Stimulated activated CD8-positive, alpha-beta memory T cell treated with anti-CD3 and anti-CD28 coated beads, Interleukin-7, amount 100 ng/mL, for 24 hours (primary cell): Measurements from ENCODE around the gene FES.
"Not testable (repeated sequence)": the region's sequence is repeated elsewhere in the genome, so short reads cannot be mapped to it uniquely, and the experiment has no call there.

Source experiments
- DNase-seq: peaks from one replicate; pipeline ENCODE4 v3.0.0-alpha.2; 2020; ENCODE audit warnings: low read depth

FES gene

DNA sequence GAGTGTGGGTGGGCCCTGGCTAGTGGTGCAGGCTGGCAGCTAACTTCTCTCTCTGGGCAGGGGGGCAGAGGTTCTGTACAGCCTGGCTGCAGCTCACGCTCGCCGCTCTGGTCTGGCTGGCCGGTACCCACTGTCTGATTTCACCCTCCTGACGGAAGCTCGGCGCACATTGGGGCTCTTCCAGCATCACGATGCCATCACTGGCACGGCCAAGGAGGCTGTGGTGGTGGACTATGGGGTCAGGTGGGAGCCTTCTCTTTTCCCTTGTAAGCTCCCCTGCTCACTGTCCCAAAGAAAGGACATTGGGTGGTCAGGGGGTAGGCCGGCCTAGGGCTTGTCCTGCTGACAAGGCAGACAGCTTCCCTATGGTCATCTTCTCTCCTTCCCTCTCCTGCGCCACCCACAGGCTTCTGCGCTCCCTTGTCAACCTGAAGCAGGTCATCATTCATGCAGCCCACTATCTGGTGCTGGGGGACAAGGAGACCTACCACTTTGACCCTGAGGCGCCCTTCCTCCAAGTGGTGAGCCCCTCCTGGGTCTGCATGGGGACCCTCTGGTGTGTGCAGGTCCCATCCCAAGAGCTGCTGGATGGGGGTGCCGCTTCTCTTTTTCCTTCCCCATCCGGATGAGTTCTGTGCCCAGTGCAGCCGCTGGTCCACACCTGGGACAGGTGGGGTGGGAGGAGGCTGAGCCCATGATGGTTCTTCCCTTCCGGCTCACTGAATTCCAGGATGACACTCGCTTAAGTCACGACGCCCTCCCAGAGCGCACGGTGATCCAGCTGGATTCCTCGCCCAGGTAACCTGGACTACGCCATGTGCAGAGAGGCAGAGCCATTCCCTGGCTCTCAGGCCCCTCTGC lies 26.4 kb downstream of the FES start:
- DNase-seq = no peak

DNA sequence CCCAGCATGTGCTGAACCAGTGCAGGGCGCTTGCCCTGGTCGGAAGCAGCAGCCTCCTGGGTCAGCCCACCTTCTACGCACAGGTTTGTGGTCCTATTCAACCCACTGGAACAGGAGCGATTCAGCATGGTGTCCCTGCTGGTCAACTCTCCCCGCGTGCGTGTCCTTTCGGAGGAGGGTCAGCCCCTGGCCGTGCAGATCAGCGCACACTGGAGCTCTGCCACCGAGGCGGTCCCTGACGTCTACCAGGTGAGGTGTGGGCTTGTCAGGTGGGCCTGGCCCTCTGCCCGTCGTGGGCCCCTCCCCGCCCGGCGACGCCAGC lies 27.0 kb downstream of the FES start:
- no peak for DNase-seq

DNA sequence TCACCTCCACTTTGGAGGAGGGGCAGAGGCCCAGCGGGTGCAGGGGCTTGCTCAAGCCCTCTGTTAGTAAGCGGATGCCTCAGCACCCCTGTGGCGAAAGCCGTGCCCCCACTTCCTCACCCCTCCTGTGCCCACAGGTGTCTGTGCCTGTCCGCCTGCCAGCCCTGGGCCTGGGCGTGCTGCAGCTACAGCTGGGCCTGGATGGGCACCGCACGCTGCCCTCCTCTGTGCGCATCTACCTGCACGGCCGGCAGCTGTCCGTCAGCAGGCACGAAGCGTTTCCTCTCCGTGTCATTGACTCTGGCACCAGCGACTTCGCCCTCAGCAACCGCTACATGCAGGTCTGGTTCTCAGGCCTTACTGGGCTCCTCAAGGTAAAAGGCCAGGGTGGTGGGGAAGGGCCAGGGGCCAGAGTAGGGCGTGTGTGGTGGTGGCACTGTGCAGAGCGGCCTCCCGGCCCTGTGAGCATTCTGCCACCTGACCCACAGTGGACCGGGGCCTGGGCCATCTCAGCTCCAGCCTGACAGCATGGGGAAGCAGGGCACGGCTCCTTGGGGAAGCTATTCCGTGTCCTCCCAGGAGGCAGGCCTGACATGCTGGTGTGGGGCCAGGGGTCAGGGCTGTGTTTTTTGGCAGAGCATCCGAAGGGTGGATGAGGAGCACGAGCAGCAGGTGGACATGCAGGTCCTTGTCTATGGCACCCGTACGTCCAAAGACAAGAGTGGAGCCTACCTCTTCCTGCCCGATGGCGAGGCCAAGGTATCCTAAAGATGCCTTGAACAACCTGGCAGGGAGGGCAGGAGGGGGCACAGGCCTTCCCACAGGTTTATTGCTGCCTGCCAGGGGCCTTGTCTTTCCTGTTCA lies 27.8 kb downstream of the FES start:
- DNase-seq = no peak

DNA sequence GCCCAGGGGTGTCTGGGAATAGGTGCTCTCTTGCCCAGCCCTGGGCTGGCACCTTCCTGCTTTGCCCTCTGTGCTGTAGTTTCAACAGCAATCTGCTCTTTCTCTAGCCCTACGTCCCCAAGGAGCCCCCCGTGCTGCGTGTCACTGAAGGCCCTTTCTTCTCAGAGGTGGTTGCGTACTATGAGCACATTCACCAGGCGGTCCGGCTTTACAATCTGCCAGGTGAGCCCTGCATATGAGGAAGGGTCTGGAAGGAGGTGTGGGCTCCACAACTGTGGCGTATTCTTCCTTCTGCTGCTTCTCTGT lies 28.4 kb downstream of the FES start:
- DNase-seq = no peak

DNA sequence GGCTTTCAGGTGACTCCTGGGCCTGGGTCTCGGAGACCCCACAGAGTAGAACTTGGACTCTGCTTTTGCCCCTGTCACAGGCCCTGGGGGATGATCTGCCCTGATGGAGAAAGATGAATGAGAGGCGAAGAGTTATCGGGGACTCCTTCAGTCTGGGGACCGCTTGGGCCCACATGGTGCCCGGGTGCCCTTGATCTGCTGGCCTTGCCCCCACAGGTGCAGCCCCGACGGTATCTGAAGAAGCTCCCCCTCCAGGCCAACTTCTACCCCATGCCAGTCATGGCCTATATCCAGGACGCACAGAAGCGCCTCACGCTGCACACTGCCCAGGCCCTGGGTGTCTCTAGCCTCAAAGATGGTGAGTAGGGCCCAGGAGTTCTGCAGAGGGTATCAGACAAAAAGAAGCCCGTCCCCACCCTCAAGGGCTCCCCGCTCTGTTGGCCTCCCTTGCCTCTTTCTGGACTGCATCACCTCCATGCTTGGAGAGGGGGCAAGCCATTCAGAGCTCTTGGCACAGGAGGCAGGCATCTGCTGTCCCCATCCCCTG lies 29.2 kb downstream of the FES start:
- no peak for DNase-seq

DNA sequence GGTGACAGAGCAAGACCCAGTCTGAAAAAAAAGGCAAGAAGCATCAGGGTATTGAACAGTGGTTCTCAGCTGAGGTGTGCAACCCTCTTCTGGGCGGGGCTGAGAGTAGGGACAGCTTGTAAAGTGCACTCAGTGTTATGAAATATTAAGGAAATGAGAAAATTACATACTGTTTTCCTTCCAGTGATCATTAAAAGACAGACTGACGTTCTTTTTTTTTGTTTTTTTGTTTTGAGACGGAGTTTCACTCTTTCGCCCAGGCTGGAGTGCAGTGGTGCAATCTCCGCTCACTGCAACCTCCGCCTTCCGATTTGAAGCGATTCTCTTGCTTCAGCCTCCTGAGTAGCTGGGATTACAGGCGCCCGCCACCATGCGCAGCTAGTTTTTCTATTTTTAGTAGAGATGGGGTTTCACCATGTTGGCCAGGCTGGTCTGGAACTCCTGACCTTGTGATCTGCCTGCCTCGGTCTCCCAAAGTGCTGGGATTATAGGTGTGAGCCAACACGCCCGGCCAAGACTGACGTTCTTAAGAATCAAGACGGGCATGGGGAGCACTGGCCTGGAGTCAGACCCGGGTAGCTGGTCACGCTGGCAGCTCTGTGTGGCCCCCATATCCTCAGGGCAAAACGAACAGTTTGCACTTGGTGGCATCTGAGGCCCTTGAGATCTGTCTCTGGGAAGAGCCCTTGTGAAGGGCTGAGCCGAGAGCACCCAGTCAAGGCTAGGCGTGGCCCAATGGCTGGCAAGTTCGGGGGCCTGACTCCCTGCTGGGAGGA lies 30.2 kb downstream of the FES start:
- no peak for DNase-seq

DNA sequence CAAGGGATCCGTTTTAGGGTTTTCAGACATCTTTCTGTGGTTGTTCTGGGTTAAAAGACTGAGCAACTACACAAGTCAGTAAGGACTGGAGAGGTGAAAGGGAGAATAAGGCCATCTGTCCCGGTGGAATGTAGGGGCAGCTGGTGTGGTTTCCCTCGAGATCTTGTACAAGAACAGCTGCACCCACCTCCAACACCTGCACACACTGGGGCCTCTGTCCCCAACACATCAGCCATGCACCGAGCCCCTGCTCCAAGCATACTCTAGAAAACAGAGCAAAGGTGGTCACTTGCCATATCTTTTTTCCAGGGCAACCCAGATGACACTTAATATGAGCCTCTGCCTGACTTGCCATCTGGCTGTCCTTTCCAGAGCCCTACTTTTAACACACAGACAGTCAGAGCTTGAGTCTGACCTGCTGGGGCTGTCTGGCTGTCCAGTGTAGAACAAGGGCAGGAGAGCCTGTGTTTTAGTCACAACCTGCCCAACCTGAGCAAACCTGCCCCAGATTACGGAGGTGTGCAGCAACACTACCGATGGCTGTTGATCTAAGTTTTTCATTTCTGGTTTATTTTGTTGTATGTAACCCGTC lies 31.0 kb downstream of the FES start:
- DNase-seq = no peak

DNA sequence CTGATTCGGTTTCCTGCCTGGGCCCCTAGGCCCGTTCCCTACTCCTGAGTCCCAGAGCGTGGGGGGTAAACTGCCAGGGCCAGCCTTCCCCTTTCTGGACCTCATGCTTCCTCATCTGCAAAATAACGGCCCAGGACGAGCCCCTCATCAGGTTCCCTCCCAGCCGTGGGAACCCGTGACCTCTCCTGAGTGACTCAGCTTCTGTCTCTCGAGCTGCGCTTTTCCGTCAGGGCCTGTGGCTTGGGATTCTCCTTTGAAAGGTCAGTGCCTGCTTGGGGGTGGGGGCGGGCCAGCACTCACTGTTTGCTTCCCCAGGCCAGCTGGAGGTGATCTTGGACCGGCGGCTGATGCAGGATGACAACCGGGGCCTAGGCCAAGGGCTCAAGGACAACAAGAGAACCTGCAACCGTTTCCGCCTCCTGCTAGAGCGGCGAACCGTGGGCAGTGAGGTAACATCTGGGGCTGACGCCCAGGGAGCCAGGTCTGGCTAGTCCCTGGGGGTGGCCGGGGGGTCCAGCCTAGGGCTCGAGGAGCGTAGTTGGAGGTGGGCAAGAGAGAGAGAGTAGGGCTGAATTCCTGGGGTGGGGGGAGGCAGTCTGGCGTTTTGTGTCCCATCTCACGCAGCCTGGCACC lies 31.6 kb downstream of the FES start:
- no peak for DNase-seq

DNA sequence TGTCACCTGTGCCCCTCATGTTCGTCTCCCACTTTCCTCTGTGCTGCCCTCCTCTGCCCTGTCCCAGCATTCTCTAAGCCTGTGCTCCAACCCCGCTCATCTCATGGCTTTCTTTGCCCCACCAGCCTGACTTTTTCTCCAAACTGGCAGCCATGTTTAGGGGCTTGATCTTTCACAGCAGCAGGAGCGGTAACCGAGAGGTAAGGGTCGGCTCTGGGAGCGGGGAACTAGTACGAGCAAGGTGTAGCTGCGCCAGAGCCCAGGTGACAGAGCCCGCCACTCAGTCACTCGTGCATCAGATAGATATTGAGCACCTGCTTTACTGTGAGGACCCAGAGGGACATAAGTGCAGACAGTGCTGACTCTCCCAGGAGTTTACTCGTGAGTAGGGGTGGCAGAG lies 32.2 kb downstream of the FES start:
- DNase-seq = no peak

DNA sequence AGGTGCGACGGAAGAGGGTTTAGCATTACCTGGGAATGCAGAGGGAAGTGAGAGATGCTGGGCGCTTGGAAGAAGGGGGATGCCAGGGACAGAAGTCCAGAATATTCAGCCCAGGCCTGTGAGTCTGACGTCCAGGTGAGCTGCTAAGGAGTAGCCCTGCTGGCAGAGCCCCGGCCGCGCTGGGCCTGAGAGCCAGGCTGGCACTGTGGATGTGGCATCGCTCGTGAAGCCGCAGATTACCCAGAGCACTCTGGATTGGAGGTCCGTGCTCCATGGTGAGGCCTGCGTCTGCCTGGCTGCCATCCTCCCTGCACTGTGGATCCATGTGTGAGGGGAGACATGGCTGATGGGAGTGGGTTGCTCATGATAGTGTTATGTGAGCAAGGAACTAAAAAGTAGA lies 33.3 kb downstream of the FES start:
- no peak for DNase-seq

DNA sequence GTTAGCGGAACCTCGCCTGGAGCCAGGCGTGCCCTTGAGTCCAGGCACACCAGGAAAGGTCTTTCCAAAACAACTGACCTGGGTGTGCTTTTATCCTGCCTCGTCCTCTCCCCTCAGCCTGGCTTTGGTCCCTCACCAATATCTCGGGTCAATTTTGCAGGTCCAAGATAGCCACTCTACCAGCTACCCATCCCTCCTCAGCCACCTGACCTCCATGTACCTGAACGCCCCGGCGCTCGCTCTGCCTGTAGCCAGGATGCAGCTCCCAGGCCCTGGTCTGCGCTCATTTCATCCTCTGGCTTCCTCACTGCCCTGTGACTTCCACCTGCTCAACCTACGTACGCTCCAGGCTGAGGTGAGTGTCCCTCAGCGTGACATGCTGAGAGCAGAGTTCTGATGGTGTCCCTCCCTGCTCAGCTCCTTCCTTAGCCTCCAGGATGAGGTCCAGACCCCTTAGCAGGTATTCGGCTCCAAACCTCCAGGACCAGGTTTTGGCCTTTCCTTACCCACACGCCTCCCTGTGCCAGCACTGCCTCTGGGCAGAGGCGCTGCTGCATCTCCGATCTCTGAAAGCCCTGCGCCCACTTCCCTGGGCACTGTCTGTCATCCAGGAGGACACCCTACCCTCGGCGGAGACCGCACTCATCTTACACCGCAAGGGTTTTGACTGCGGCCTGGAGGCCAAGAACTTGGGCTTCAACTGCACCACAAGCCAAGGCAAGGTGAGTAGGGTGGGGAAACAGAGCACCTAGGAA lies 33.9 kb downstream of the FES start:
- DNase-seq = no peak

DNA sequence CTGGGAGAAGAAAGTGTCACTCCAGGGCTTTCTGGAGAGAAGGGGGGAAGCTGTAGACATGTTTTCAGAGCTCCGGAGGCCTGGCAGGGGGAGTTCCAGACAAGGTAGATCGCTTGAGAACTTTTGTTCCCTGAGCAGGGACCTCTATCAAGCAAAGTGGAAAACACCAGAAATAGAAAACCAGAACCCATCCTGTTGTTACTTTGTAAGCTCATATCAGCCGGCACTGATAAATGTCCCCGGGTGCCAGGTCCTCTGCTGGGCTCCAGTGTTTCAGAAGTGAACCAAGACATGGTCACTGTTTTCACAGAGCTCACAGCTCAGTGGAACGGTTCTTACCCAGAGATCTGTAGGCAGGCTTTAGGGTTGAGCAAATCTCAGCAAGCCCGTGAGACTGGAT lies 34.5 kb downstream of the FES start:
- no peak for DNase-seq

DNA sequence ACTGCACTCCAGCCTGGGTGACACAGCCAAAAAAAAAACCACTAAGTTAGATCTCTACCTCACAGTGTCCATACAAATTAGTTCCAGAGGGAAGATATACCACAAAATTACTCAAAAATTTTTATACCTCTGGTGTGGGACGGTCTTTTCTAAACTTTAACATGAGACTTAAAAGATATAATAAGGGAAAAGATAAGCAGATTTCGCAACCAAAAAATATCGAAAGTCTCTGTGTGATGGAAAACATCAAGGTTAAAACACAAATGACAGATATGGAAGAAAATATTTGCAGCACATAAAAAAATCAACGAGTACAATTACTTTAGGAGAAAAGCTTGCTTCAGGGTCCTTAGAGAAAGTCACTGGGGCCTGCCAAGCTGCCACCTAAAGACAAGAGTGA lies 37.6 kb downstream of the FES start:
- DNase-seq = no peak

DNA sequence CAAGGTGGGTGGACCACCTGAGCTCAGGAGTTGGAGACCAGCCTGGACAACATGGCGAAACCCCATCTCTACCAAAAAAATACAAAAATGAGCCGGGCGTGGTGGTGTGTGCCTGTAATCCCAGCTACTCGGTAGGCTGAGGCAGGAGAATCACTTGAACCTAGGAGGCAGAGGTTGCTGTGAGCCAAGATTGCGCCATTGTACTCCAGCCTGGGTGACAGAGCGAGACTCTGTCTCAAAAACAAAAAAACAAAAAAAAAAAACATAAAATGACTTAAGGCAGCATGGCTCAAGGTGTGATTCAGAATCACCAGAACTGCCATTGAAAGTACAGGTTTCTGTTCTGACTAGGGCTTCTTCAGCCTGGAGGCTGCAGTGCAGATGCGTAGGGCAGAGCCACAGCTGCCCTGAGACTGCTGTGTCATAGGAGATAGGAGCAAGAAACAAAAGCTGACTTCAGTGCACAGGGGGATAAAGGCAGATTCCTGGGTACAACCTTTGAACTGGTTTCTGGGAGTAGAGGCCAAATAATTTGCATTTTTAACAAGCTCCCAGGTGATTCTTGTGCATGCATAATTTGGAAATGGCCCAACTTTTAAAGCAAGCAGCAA lies 38.5 kb downstream of the FES start:
- not testable (repeated sequence) for DNase-seq

DNA sequence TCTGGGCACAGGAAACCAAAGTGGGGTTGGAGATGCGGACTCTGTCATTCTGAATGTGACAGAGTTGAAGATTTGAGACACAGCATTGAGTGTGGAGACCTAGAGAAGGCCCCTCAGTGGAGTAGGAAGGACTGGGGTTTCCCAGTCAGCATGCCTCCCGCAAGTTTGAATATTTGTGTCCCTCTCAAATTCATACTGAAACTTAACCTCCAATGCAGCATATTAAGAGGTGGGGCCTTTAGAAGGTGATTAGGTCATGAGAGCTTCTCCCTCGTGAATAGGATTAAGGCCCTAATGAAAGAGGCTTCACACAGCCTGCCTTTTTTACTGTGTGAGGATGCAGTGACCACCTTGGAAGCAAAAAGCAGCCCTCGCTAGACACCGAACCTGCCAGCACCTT lies 40.1 kb downstream of the FES start:
- DNase-seq = no peak

DNA sequence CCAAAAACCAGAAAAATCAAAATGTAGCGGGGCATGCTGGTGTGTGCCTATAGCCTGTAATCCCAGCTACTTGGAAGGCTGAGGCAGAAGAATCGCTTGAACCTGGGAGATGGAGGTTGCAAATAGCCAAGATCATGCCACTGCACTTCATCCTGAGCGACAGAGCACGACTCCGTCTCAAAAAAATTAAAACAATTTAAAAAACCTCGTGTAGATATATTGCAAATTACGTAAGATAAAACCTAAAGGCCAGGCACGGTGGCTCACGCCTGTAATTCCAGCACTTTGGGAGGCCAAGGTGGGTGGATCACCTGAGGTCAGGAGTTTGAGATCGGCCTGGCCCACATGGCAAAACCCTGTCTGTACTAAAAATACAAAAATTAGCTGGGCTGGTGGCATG lies 42.5 kb downstream of the FES start:
- DNase-seq = not testable (repeated sequence)

DNA sequence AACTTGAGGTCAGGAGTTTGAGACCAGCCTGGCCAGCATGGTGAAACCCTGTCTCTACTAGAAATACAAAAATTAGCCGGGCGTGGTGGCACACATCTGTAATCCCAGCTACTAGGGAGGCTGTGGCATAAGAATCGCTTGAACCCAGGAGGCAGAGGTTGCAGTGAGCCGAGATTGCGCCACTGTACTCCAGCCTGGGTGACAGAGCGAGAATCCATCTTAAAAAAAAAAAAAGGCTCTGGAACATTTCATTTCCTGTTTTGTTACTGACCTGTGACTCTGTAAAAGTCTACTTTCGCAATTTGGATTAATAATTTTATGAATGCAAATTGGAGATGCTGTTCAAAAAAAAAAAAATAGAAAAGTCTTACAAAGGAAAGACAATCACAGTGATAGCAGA lies 43.8 kb downstream of the FES start:
- not testable (repeated sequence) for DNase-seq

DNA sequence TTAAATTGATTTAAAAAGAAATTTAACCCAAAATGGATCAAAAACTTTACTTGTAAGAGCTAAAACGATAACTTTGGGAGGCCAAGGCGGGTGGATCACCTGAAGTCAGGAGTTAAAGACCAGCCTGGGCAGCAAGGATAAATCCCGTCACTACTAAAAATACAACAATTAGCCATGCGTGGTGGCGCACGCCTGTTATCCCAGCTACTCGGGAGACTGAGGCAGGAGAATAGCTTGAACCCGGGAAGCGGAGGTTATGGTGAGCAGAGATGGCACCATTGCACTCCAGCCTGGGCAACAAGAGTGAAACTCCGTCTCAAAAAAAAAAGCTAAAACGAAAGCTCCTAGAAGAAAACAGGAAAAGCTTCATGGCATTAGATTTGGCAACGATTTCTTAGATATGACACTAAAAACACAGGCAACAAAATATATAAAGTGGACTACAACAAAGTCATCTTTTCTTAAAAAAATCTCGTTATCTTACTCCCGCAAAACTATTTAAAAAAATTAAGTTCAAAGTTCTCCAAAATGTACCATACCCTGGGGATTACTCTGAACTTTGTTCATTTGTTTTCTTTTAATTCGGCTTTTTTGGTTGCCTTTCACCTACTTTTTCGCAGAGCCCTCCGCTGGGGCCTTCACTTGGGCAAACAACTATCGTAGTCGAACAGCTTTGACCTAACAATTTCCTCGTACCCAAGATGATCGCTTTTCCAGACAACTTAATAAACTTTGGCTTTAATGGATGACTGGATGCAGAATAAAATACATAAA lies 45.1 kb downstream of the FES start:
- DNase-seq = no peak

DNA sequence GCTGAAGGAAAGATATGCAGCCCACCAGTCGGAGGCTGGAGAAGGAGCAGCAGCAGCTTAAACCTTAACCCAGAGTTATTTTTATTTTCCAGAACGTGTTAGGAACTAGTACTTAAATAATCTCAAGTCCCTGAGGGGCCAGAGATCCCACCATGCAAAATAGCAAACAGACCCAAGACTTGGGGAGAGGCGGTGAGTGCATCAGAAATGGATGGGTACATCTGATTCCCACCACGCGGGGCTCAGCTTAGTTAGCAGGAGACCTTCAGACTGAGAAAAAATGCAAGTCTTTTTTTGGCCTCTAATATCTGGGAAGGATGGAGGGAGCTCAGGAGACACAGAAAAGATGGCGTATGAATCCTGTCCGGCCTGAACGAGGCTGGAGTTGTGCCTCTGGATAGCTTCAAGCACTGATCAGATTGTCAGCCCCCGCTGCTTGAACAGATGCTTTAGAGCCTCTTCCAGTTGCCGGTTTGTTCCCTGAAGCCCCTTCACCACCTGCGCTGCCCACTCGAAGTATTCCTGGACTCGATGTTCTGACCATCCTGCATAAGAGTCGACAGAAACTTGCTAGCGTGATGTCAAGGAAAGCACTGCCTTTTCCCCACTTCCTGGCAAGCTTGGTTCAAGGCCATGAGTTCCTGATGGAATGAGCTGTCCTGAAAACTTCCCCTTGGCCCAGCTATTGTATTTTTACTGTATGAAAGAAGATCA lies 46.7 kb downstream of the FES start:
- no peak for DNase-seq
